ENCODE measurements around the gene FXYD3.

FXYD3 gene

DNA sequence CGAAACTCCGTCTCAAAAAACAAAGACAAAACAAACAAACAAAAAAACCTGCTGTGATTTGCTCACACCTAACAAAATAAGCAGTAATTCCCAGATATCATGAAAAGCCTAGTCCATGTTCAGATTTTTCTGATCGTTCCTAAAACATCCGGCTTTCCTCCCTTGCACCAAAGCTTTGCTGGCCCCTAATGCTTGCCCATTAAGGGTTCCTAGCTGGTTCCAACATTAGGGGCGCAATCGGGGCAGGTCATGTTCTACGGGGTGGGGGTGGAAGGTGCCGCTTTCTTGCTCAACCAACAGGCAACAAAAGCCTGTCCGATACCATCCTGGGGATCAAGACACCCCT is 25.5 kb upstream of the FXYD3 start:
- no peak overlapping the region for H2AFZ ChIP-seq (ENCODE audit: low read depth, low read length)
- no peaks in the 10 kb centered on the region for H3K36me3 ChIP-seq (ENCODE audit: control insufficient read depth in 1 of 2, insufficient read depth in 2 of 2, low read depth in 1 of 2, low read length in 2 of 2)
- no peak for DNase-seq
- peaks cover 0 to 29% of the 10 kb centered on the region in 2 experiments for H3K27me3 ChIP-seq (ENCODE audit: control insufficient read depth in 1 of 2, insufficient read depth in 1 of 2, low read length in 2 of 2)
- no peak overlapping the region for H2AK5ac ChIP-seq (ENCODE audit: low read length, severe bottlenecking)
- no peak overlapping the region for H2BK15ac ChIP-seq (ENCODE audit: low read depth, poor library complexity, severe bottlenecking)
- H3K79me1 ChIP-seq (replicated peaks; ENCODE audit: low read length, poor library complexity, severe bottlenecking) = no peaks in the 10 kb centered on the region
- no peak overlapping the region for H3K4me2 ChIP-seq (ENCODE audit: low read length, poor library complexity, severe bottlenecking)
- no peak overlapping the region for H2BK5ac ChIP-seq (ENCODE audit: low read depth, low read length, poor library complexity, severe bottlenecking)
- no peaks in the 10 kb centered on the region for H3K9me3 ChIP-seq (ENCODE audit: control insufficient read depth, low read length)
- no peak overlapping the region for H2BK120ac ChIP-seq (ENCODE audit: low read depth, low read length)
- H3K18ac ChIP-seq (ENCODE audit: low read depth in 1 of 2, low read length in 2 of 2) = no peak overlapping the region
- no peak overlapping the region for H3K27ac ChIP-seq (ENCODE audit: low read length, poor library complexity, severe bottlenecking)
- no peak overlapping the region for H2BK12ac ChIP-seq (ENCODE audit: low read length in 2 of 2)
- no peak overlapping the region for H3K23ac ChIP-seq (ENCODE audit: low read length in 2 of 2)
- no peak overlapping the region for H4K8ac ChIP-seq (ENCODE audit: low read length)
- 72% methylated on average over 7 of the region's 9 CpGs for WGBS
- no peak overlapping the region for H3K14ac ChIP-seq (ENCODE audit: low read length in 2 of 2)
- H3K9ac ChIP-seq (ENCODE audit: low read length) = no peak overlapping the region
- H3K4ac ChIP-seq (ENCODE audit: low read depth in 1 of 2, low read length in 2 of 2) = no peak overlapping the region
- peak overlapping the region in 1 of 2 experiments; percentile 41 for H3K4me3 ChIP-seq (ENCODE audit: insufficient read depth in 1 of 2, low read depth in 1 of 2, low read length in 2 of 2)
- H4K91ac ChIP-seq (ENCODE audit: low read length) = no peak overlapping the region
- peaks cover 11% of the 10 kb centered on the region for H3K4me1 ChIP-seq (ENCODE audit: control insufficient read depth, insufficient read depth, low read depth, low read length)

DNA sequence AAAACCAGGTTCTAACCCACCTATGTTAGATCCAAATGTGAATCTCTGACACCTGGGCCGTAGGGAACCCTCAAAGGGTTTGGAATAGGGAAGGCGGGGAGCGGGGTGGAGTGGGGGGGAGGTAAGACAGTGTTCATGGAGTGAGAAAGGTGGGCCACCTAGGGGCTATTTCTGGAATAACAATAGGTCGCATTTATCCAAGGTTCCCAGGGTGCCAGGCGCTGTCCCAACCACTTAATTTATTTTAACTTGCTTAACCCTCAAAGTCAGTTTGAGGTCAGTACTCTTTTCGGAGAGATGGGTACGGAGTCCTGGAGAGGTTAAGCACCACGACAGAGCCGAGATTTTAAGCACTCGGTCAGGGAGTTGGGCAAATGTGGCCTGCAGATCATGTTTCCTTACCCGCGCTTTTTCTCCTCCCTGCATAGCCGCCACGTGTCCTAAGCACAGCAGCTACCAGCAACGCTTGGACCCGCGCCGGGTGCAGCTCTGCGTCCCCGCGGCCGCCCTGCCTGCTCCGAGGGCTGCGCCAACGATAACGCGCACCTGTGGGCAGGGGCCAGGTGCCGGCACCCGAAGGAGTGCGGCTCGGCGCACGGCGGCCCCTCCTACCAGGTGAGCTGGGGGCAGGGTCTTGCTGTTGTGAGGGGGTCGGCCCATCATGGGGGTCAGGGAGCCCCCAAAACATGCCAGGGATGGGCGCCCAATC is 25.0 kb upstream of the FXYD3 start:
- Histone ChIP-seq H3K9me3 (ENCODE audit: control insufficient read depth, low read length) (no peaks in the 10 kb centered on the region), H3K4ac (ENCODE audit: low read depth in 1 of 2, low read length in 2 of 2) (no peak overlapping the region), H3K27me3 (ENCODE audit: control insufficient read depth in 1 of 2, insufficient read depth in 1 of 2, low read length in 2 of 2) (peaks cover 0 to 25% of the 10 kb centered on the region in 2 experiments), H3K79me1 (replicated peaks; ENCODE audit: low read length, poor library complexity, severe bottlenecking) (no peaks in the 10 kb centered on the region), H3K23ac (ENCODE audit: low read length in 2 of 2) (no peak overlapping the region), H3K14ac (ENCODE audit: low read length in 2 of 2) (no peak overlapping the region), H3K9ac (ENCODE audit: low read length) (peak overlapping the region; percentile 32), H3K27ac (ENCODE audit: low read length, poor library complexity, severe bottlenecking) (no peak overlapping the region), H3K4me3 (ENCODE audit: insufficient read depth in 1 of 2, low read depth in 1 of 2, low read length in 2 of 2) (peak overlapping the region in 1 of 2 experiments; percentile 51), H3K18ac (ENCODE audit: low read depth in 1 of 2, low read length in 2 of 2) (no peak overlapping the region), H3K4me2 (ENCODE audit: low read length, poor library complexity, severe bottlenecking) (peak overlapping the region; percentile 30), H2BK15ac (ENCODE audit: low read depth, poor library complexity, severe bottlenecking) (no peak overlapping the region), H2AK5ac (ENCODE audit: low read length, severe bottlenecking) (no peak overlapping the region), H2BK12ac (ENCODE audit: low read length in 2 of 2) (no peak overlapping the region), H2BK120ac (ENCODE audit: low read depth, low read length) (no peak overlapping the region), H3K4me1 (ENCODE audit: control insufficient read depth, insufficient read depth, low read depth, low read length) (peaks cover 11% of the 10 kb centered on the region), H4K91ac (ENCODE audit: low read length) (no peak overlapping the region), H2AFZ (ENCODE audit: low read depth, low read length) (peak overlapping the region; percentile 66), H3K36me3 (ENCODE audit: control insufficient read depth in 1 of 2, insufficient read depth in 2 of 2, low read depth in 1 of 2, low read length in 2 of 2) (no peaks in the 10 kb centered on the region), H2BK5ac (ENCODE audit: low read depth, low read length, poor library complexity, severe bottlenecking) (no peak overlapping the region), H4K8ac (ENCODE audit: low read length) (no peak overlapping the region)
- peak; percentile 69 for DNase-seq
- 24% methylated on average over 34 of the region's 36 CpGs for WGBS

DNA sequence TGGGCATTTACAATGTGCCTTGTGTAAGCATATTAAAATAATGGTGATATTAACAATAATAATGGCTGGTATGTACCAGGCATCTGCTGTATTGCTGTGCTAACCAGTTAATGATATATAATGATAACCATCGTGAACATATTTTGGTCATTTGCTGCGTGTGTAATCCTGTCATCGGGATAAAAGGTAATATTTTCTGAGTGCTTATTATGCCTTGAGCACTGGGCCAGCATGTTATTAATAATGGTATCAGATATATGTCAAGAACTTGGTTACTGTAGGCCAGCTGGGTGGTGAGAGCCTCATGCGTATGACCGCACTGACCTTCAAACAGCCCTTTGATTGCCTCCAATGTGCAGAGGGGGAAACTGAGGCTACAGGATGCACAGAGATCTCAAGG is 22.2 kb upstream of the FXYD3 start:
- no peak overlapping the region for H3K9ac ChIP-seq (ENCODE audit: low read length)
- H3K23ac ChIP-seq (ENCODE audit: low read length in 2 of 2) = no peak overlapping the region
- no peak overlapping the region for H2AFZ ChIP-seq (ENCODE audit: low read depth, low read length)
- no peak overlapping the region for H2AK5ac ChIP-seq (ENCODE audit: low read length, severe bottlenecking)
- no peak overlapping the region for H2BK5ac ChIP-seq (ENCODE audit: low read depth, low read length, poor library complexity, severe bottlenecking)
- H3K14ac ChIP-seq (ENCODE audit: low read length in 2 of 2) = no peak overlapping the region
- no peak overlapping the region for H4K8ac ChIP-seq (ENCODE audit: low read length)
- no peaks in the 10 kb centered on the region for H3K36me3 ChIP-seq (ENCODE audit: control insufficient read depth in 1 of 2, insufficient read depth in 2 of 2, low read depth in 1 of 2, low read length in 2 of 2)
- H2BK15ac ChIP-seq (ENCODE audit: low read depth, poor library complexity, severe bottlenecking) = no peak overlapping the region
- no peak overlapping the region for H3K4ac ChIP-seq (ENCODE audit: low read depth in 1 of 2, low read length in 2 of 2)
- H3K27ac ChIP-seq (ENCODE audit: low read length, poor library complexity, severe bottlenecking) = no peak overlapping the region
- no peak overlapping the region for H2BK12ac ChIP-seq (ENCODE audit: low read length in 2 of 2)
- H3K4me3 ChIP-seq (ENCODE audit: insufficient read depth in 1 of 2, low read depth in 1 of 2, low read length in 2 of 2) = no peak overlapping the region
- peaks cover 6% of the 10 kb centered on the region for H3K4me1 ChIP-seq (ENCODE audit: control insufficient read depth, insufficient read depth, low read depth, low read length)
- no peak overlapping the region for H2BK120ac ChIP-seq (ENCODE audit: low read depth, low read length)
- 95% methylated on average over 5 of the region's 5 CpGs for WGBS
- H3K27me3 ChIP-seq (ENCODE audit: control insufficient read depth in 1 of 2, insufficient read depth in 1 of 2, low read length in 2 of 2) = peaks cover 6 to 12% of the 10 kb centered on the region in 2 experiments
- H4K91ac ChIP-seq (ENCODE audit: low read length) = no peak overlapping the region
- DNase-seq = no peak
- no peak overlapping the region for H3K4me2 ChIP-seq (ENCODE audit: low read length, poor library complexity, severe bottlenecking)
- no peak overlapping the region for H3K18ac ChIP-seq (ENCODE audit: low read depth in 1 of 2, low read length in 2 of 2)
- no peaks in the 10 kb centered on the region for H3K9me3 ChIP-seq (ENCODE audit: control insufficient read depth, low read length)
- H3K79me1 ChIP-seq (replicated peaks; ENCODE audit: low read length, poor library complexity, severe bottlenecking) = no peaks in the 10 kb centered on the region

DNA sequence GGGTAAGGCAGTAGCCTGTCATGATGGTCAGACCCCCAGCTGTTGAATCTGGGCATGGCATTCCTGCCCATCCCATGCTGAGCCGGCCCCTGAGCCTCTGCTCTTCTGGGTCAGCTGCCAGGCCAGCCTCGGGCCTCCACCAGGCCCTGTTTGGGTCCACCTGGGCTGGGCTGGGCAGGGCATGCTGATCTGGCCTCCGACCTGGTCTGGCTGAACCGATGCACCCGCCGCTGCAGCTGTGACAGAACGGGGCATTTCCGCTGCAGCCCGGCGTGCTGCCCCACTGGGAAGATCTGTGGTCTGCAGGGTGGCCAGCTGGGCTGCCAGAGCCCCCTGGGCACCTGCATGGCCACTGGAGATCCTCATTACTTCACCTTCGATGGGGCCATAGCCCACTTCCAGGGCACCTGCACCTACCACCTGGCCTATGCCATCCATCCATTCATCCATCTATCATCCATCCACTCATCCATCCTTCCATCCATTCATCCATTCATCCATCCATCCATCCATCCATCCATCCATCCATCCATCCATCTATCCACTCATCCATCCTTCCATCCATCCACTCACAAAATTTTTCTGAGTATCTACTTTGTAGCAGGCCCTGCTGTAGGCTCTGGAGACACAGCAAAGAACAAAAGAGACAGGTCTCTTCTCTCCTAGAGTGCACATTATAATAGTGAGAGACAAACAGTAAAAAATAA is 21.5 kb upstream of the FXYD3 start:
- Histone ChIP-seq H3K36me3 (ENCODE audit: control insufficient read depth in 1 of 2, insufficient read depth in 2 of 2, low read depth in 1 of 2, low read length in 2 of 2) (no peaks in the 10 kb centered on the region), H3K4me1 (ENCODE audit: control insufficient read depth, insufficient read depth, low read depth, low read length) (peaks cover 4% of the 10 kb centered on the region), H4K8ac (ENCODE audit: low read length) (no peak overlapping the region), H2BK15ac (ENCODE audit: low read depth, poor library complexity, severe bottlenecking) (no peak overlapping the region), H3K9ac (ENCODE audit: low read length) (no peak overlapping the region), H3K9me3 (ENCODE audit: control insufficient read depth, low read length) (no peaks in the 10 kb centered on the region), H3K14ac (ENCODE audit: low read length in 2 of 2) (no peak overlapping the region), H3K23ac (ENCODE audit: low read length in 2 of 2) (no peak overlapping the region), H2AFZ (ENCODE audit: low read depth, low read length) (no peak overlapping the region), H3K4me2 (ENCODE audit: low read length, poor library complexity, severe bottlenecking) (no peak overlapping the region), H3K4me3 (ENCODE audit: insufficient read depth in 1 of 2, low read depth in 1 of 2, low read length in 2 of 2) (no peak overlapping the region), H3K18ac (ENCODE audit: low read depth in 1 of 2, low read length in 2 of 2) (no peak overlapping the region), H2BK5ac (ENCODE audit: low read depth, low read length, poor library complexity, severe bottlenecking) (no peak overlapping the region), H3K4ac (ENCODE audit: low read depth in 1 of 2, low read length in 2 of 2) (no peak overlapping the region), H3K79me1 (replicated peaks; ENCODE audit: low read length, poor library complexity, severe bottlenecking) (no peaks in the 10 kb centered on the region), H3K27me3 (ENCODE audit: control insufficient read depth in 1 of 2, insufficient read depth in 1 of 2, low read length in 2 of 2) (peaks cover 6 to 12% of the 10 kb centered on the region in 2 experiments), H3K27ac (ENCODE audit: low read length, poor library complexity, severe bottlenecking) (no peak overlapping the region), H2AK5ac (ENCODE audit: low read length, severe bottlenecking) (no peak overlapping the region), H2BK12ac (ENCODE audit: low read length in 2 of 2) (no peak overlapping the region), H4K91ac (ENCODE audit: low read length) (no peak overlapping the region), H2BK120ac (ENCODE audit: low read depth, low read length) (no peak overlapping the region)
- no peak for DNase-seq
- WGBS = 83% methylated on average over 11 of the region's 11 CpGs

Data from mesenchymal stem cell (in vitro differentiated cells and primary cell).